ENCODE data around the gene COL5A2. TPM values are rescaled to one million over a fixed set of nuclear protein-coding genes. Genes with fewer than 3 reads are reported as not detected.
A peak's percentile ranks its signal among the peaks of the same experiment; 100 is the strongest.

The COL5A2 gene
- total RNA-seq, 3 donors from 2014 or later: 22.7 to 111 (median 30.8) TPM

- no peaks in the 10 kb centered on the region for H3K4me1 ChIP-seq
- no peak for DNase-seq (ENCODE audit: low spot score in 2 of 2)
- H3K27ac ChIP-seq: peak overlapping the region in 1 of 2 donors; percentile 44
- TF ChIP-seq POLR2A (IDR thresholded peaks at IDR 0.05): no peak
- TF ChIP-seq CTCF (IDR thresholded peaks at IDR 0.05): no peak
- TF ChIP-seq POLR2AphosphoS5 (IDR thresholded peaks at IDR 0.05): no peak
- H3K27me3 ChIP-seq: no peaks in the 10 kb centered on the region
- no peaks in the 10 kb centered on the region for H3K36me3 ChIP-seq
- H3K9me3 ChIP-seq: no peaks in the 10 kb centered on the region
- intact Hi-C loops (cut with DNase I; ENCODE audit: low total_unique reads): no loop called here
- no peak overlapping the region for H3K4me3 ChIP-seq
Observed at GRCh38 chr2:189151906-189152305, 27.7 kb downstream of the COL5A2 start.

GRCh38 chr2:189150033-189150432, 29.5 kb downstream of the COL5A2 start:
- Histone ChIP-seq H3K27ac (no peak overlapping the region), H3K36me3 (no peaks in the 10 kb centered on the region), H3K4me3 (no peak overlapping the region), H3K27me3 (no peaks in the 10 kb centered on the region), H3K9me3 (no peaks in the 10 kb centered on the region), H3K4me1 (no peaks in the 10 kb centered on the region)
- no peak for TF ChIP-seq POLR2AphosphoS5 (IDR thresholded peaks at IDR 0.05)
- TF ChIP-seq CTCF (IDR thresholded peaks at IDR 0.05): no peak
- no peak for TF ChIP-seq POLR2A (IDR thresholded peaks at IDR 0.05)
- DNase-seq (ENCODE audit: low spot score in 2 of 2): no peak
- intact Hi-C loops (cut with DNase I; ENCODE audit: low total_unique reads): no loop called here

GRCh38 chr2:189147989-189148388, 31.6 kb downstream of the COL5A2 start:
- Histone ChIP-seq H3K36me3 (no peaks in the 10 kb centered on the region), H3K4me1 (no peaks in the 10 kb centered on the region), H3K9me3 (no peaks in the 10 kb centered on the region), H3K27ac (no peak overlapping the region), H3K27me3 (no peaks in the 10 kb centered on the region), H3K4me3 (no peak overlapping the region)
- no peak for TF ChIP-seq POLR2AphosphoS5 (IDR thresholded peaks at IDR 0.05)
- no peak for TF ChIP-seq CTCF (IDR thresholded peaks at IDR 0.05)
- TF ChIP-seq POLR2A (IDR thresholded peaks at IDR 0.05): no peak
- DNase-seq (ENCODE audit: low spot score in 2 of 2): no peak
- intact Hi-C loops (cut with DNase I; ENCODE audit: low total_unique reads): no loop called here

- Histone ChIP-seq H3K4me1 (no peaks in the 10 kb centered on the region), H3K9me3 (no peaks in the 10 kb centered on the region), H3K36me3 (no peaks in the 10 kb centered on the region), H3K27me3 (no peaks in the 10 kb centered on the region), H3K4me3 (no peak overlapping the region), H3K27ac (no peak overlapping the region)
- TF ChIP-seq CTCF (IDR thresholded peaks at IDR 0.05) (no peak), POLR2A (IDR thresholded peaks at IDR 0.05) (no peak), POLR2AphosphoS5 (IDR thresholded peaks at IDR 0.05) (no peak)
- DNase-seq (ENCODE audit: low spot score in 2 of 2): no peak
- intact Hi-C loops (cut with DNase I; ENCODE audit: low total_unique reads): no loop called here
Observed at GRCh38 chr2:189147361-189147760, 32.2 kb downstream of the COL5A2 start.

- no peak for DNase-seq (ENCODE audit: low spot score in 2 of 2)
- intact Hi-C loops (cut with DNase I; ENCODE audit: low total_unique reads): no loop called here
- Histone ChIP-seq H3K4me3 (no peak overlapping the region), H3K27me3 (no peaks in the 10 kb centered on the region), H3K36me3 (no peaks in the 10 kb centered on the region), H3K9me3 (no peaks in the 10 kb centered on the region), H3K4me1 (no peaks in the 10 kb centered on the region), H3K27ac (no peak overlapping the region)
- TF ChIP-seq POLR2A (IDR thresholded peaks at IDR 0.05): no peak
- TF ChIP-seq POLR2AphosphoS5 (IDR thresholded peaks at IDR 0.05): no peak
- no peak for TF ChIP-seq CTCF (IDR thresholded peaks at IDR 0.05)
Observed at GRCh38 chr2:189146553-189146952, 33.0 kb downstream of the COL5A2 start.
